Measurements from ENCODE around the gene FARS2. TPM values are rescaled to one million over a fixed set of nuclear protein-coding genes. Genes with fewer than 3 reads are reported as not detected.

FARS2 gene
- total and polyA plus RNA-seq, 9 of the 15 experiments (the other 6 are each of a cell fraction or from before 2014, with no cell fraction given), result 16.5 to 62.2 (median 27.0) TPM

DNA sequence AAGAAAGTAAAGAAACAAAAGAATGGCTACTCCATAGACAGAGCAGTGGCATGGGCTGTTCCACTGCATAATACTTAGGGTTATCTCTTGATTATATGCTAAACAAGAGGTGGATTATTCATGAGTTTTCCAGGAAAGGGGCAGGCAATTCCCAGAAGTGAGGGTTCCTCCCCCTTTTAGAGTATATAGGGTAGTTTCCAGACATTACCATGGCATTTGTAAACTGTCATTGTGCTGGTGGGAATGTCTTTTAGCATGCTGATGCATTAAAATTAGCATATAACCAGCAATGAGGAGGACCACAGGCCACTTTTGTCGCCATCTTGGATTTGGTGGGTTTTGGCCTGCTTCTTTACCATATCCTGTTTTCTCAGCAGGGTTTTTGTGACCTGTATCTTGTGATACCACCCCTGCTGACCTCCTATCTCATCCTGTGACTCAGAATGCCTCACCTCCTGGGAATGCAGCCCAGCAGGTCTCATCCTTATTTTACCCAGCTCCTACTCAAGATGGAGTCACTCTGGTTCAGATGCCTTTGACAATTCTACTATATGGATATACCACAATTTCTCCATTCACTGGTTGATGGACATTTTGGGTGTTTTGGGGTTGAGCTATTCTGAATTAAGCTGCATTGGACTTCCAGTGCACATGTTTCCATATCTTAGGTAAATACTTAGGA lies 280.6 kb downstream of the FARS2 start (continued):
- no peak for TF ChIP-seq CC2D1A (IDR thresholded peaks at IDR 0.05)
- no peak for TF ChIP-seq NCOA4 (IDR thresholded peaks at IDR 0.05; ENCODE audit: partially characterized antibody)
- no peak for TF ChIP-seq ZC3H8 (IDR thresholded peaks at IDR 0.05)
- TF ChIP-seq NRF1 (conservative IDR thresholded peaks at IDR 0.05 in 1 of 2, IDR thresholded peaks at IDR 0.05 in 1 of 2), result no peak
- TF ChIP-seq, protein P1, sequence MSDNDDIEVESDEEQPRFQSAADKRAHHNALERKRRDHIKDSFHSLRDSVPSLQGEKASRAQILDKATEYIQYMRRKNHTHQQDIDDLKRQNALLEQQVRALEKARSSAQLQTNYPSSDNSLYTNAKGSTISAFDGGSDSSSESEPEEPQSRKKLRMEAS (CRISPR knock-in tag; IDR thresholded peaks at IDR 0.05), result no peak
- TF ChIP-seq, protein P2, sequence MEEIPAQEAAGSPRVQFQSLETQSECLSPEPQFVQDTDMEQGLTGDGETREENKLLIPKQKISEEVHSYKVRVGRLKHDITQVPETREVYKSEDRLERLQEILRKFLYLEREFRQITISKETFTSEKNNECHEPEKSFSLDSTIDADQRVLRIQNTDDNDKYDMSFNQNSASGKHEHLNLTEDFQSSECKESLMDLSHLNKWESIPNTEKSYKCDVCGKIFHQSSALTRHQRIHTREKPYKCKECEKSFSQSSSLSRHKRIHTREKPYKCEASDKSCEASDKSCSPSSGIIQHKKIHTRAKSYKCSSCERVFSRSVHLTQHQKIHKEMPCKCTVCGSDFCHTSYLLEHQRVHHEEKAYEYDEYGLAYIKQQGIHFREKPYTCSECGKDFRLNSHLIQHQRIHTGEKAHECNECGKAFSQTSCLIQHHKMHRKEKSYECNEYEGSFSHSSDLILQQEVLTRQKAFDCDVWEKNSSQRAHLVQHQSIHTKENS (CRISPR knock-in tag; IDR thresholded peaks at IDR 0.05), result no peak
- TF ChIP-seq ZKSCAN1 (IDR thresholded peaks at IDR 0.05; ENCODE audit: low read depth, low read length), result no peak
- TF ChIP-seq, protein P3, sequence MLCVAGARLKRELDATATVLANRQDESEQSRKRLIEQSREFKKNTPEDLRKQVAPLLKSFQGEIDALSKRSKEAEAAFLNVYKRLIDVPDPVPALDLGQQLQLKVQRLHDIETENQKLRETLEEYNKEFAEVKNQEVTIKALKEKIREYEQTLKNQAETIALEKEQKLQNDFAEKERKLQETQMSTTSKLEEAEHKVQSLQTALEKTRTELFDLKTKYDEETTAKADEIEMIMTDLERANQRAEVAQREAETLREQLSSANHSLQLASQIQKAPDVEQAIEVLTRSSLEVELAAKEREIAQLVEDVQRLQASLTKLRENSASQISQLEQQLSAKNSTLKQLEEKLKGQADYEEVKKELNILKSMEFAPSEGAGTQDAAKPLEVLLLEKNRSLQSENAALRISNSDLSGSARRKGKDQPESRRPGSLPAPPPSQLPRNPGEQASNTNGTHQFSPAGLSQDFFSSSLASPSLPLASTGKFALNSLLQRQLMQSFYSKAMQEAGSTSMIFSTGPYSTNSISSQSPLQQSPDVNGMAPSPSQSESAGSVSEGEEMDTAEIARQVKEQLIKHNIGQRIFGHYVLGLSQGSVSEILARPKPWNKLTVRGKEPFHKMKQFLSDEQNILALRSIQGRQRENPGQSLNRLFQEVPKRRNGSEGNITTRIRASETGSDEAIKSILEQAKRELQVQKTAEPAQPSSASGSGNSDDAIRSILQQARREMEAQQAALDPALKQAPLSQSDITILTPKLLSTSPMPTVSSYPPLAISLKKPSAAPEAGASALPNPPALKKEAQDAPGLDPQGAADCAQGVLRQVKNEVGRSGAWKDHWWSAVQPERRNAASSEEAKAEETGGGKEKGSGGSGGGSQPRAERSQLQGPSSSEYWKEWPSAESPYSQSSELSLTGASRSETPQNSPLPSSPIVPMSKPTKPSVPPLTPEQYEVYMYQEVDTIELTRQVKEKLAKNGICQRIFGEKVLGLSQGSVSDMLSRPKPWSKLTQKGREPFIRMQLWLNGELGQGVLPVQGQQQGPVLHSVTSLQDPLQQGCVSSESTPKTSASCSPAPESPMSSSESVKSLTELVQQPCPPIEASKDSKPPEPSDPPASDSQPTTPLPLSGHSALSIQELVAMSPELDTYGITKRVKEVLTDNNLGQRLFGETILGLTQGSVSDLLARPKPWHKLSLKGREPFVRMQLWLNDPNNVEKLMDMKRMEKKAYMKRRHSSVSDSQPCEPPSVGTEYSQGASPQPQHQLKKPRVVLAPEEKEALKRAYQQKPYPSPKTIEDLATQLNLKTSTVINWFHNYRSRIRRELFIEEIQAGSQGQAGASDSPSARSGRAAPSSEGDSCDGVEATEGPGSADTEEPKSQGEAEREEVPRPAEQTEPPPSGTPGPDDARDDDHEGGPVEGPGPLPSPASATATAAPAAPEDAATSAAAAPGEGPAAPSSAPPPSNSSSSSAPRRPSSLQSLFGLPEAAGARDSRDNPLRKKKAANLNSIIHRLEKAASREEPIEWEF (CRISPR knock-in tag; IDR thresholded peaks at IDR 0.05), result no peak
- no peak for TF ChIP-seq SRF (CRISPR knock-in tag; IDR thresholded peaks at IDR 0.05)
- TF ChIP-seq CAMTA2 (CRISPR knock-in tag; conservative IDR thresholded peaks at IDR 0.05), result no peak
- TF ChIP-seq ZNF232 (CRISPR knock-in tag; IDR thresholded peaks at IDR 0.05), result no peak
- no peak for TF ChIP-seq BCOR (IDR thresholded peaks at IDR 0.05)
- TF ChIP-seq, protein P4, sequence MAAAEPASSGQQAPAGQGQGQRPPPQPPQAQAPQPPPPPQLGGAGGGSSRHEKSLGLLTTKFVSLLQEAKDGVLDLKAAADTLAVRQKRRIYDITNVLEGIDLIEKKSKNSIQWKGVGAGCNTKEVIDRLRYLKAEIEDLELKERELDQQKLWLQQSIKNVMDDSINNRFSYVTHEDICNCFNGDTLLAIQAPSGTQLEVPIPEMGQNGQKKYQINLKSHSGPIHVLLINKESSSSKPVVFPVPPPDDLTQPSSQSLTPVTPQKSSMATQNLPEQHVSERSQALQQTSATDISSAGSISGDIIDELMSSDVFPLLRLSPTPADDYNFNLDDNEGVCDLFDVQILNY (CRISPR knock-in tag; IDR thresholded peaks at IDR 0.05), result no peak
- TF ChIP-seq HMGN3 (IDR thresholded peaks at IDR 0.05; ENCODE audit: borderline replicate concordance, extremely low read depth, insufficient read length, low read depth, low read length), result no peak
- TF ChIP-seq ZNF707 (CRISPR knock-in tag; conservative IDR thresholded peaks at IDR 0.05), result no peak
- TF ChIP-seq ZNF274 (IDR thresholded peaks at IDR 0.05; ENCODE audit: borderline replicate concordance, low read depth, low read length), result no peak
- no peak for TF ChIP-seq SAFB (IDR thresholded peaks at IDR 0.05; ENCODE audit: borderline replicate concordance, low read depth, low read length)
- no peak for TF ChIP-seq ZNF23 (CRISPR knock-in tag; IDR thresholded peaks at IDR 0.05)
- TF ChIP-seq MYC (IDR thresholded peaks at IDR 0.05; ENCODE audit: low read depth, low read length), result no peak
- TF ChIP-seq MYC (CRISPR knock-in tag; IDR thresholded peaks at IDR 0.05; ENCODE audit: borderline replicate concordance, low read depth), result no peak
- TF ChIP-seq SMARCB1 (IDR thresholded peaks at IDR 0.05; ENCODE audit: insufficient read length, low read depth), result no peak
